ENCODE results near the gene BTBD9. TPM values are rescaled to one million over a fixed set of nuclear protein-coding genes. Genes with fewer than 3 reads are reported as not detected.

The BTBD9 gene
- 18.1 TPM for total RNA-seq
- long read RNA-seq, partial matches to known transcripts: 0 of 12 reads
- long read RNA-seq, other reads (novel, unspliced or antisense): 12 of 12 reads

DNA sequence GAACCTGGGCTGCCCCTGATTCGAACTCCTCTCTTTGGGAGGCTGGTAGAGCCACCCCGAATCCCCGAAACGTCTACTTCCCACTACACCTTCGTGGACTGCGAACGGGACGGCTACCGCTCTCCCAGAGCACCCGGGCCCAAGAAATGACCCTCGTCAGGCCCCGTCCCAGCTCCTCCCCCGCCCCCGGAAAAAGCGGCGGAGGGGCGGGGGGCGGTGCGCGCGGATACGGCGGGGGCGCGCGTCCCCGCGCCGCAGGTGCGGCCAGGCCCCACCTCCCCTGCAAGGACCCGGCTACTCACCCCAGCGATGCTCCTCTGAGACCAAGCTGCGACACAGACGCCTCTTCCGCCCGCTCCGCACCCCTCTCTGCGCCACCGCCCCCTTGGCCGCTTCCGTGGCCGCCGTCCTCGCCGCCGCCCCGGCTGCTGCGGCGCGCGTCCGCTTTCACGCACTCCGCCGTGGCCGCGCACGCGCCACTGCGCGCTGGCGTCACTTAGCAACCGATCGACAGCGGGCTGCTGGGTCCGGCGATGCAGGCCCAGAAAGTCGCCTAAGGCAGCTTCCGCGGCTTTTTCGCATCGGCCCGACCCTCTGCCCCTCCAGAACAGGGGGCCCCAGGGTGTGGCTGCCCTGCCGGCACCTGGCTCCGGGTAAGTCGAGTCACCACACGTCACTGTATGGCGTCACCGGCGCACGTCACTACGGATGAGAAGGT, at the start of gene BTBD9:
BTBD9 (minus strand) TSS at position 432 of the 718 bp plus-strand sequence.
- ATAC-seq: peak; percentile 94
- intact Hi-C loops (cut with micrococcal nuclease): no loop called here
- peak; percentile 92 for DNase-seq

DNA sequence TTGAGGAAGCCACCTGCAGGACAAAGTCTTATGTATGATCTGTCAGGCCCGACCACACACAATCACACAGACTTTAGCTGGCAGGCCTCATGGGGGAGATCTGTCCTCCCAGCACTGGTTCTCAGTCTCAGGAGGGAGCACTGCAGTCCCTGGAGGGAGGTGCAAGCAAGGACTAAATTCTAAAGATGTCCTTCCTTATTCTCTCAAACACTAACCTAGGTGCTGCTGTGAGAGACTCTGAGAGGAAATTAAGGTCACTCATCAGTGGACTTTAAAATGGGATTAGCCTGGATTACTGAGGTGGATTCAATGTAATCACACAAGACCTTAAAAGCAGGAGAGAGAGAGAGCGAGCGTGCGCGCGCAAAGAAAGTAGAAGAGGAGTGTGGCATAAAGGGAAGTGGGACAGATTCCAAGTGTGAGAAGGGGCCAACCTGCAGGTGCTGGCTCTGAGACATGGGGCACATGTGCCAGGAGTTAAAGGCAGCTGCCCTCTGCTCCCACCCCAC, 48.9 kb upstream of the BTBD9 start:
- ATAC-seq: peak; percentile 81
- DNase-seq: no peak
- intact Hi-C loops (cut with micrococcal nuclease): no loop called here

DNA sequence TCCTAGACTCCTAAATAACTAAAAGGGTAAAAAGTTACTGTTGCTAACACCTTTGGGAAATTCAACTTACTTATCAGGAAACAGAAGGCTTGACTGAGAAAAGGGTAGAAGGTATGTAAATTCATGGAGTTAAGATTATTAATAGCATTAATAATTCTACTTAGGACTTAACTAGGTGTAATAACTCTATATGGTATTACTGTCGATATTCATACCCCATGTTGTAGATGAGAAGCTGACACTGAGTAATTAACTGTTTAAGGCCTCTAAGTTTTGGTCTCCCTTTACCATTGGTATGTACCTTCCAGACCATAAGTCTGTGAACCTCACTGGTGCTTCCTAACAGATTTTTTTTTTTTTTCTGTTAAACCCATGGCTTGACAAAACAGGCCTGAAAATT, 47.8 kb upstream of the BTBD9 start:
- intact Hi-C loops (cut with micrococcal nuclease): no loop called here
- ATAC-seq (no peak), DNase-seq (no peak)

GRCh38 chr6:38687043-38687353, 47.3 kb upstream of the BTBD9 start:
- ATAC-seq (peak; percentile 66), DNase-seq (no peak)

DNA sequence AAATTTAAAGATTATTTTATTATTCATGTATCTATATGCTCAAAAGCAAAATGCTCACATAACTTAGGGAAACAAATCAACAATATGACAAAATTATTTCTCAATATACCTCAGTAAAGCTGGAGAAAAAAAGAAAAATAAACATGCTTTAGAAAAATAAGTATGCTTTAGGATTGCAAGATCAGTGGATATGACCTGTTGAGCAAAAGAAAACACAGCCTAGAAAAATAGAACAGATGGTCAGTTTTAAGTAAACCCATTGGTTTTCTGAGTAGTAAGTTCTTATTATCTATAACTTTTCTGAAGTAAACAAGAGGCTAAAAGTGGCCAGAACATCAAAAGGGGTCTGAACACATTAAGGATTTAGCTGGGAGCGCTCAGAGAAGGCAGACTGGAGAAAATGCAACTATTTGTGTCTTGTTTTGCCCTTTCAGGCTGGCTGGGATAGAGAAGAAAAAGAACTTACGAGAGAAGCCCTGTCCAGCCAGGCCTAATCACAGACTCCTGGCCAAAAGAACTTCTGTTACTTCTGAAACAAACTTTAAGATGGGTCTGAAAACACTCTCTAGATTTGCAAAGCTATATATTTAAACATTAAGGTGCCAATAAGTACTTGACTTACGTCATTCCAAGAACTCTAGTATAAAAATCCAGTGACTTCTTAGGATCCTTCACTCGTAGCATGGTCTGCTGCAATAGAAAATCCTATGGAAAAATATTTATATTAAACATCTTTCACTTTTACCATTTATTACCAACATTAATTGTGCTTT, 46.7 kb upstream of the BTBD9 start:
- DNase-seq: no peak
- intact Hi-C loops (cut with micrococcal nuclease): no loop called here
- peak; percentile 16 for ATAC-seq

More at GRCh38 chr6:38687043-38687353, 47.3 kb upstream of the BTBD9 start:
- intact Hi-C loops (cut with micrococcal nuclease): no loop called here

DNA sequence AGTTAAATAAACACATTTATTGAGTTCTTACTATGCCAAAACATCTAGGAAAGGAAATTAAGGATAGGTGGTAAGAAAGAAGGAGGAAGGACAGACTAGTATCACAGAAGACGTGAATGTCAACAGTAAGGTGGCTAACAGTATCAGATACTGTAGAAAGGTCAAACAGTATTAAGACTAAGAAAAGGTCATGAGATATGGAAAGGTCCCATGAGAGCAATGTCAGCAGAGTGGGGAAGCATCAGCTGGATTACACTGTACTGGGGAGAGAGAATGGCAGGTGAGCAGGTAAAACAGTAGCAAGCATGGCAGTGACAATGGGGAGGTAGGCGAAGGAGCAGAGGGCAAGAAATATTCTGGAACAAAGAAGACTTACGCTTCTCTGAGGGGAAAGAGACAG, 45.2 kb upstream of the BTBD9 start:
- ATAC-seq (no peak), DNase-seq (no peak)
- intact Hi-C loops (cut with micrococcal nuclease): no loop called here

DNA sequence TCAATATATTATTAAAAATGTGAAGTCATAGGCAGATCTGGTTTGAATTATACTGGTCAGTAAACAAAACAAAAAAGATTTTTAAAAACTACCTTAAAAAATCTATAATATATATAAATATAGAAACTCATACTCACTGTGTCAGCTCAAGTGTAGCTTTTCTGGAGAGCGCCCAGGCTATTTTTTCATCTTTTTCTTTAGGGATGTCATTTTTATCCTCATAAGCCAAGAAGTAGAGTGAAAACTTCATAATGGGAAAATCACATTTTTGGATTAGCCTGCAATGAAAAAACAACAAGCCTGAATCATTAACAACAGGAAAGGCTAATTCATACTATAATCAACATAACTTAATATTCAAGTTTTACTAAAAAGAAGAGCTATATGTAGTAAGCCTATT, 44.5 kb upstream of the BTBD9 start:
- intact Hi-C loops (cut with micrococcal nuclease): no loop called here
- DNase-seq (no peak), ATAC-seq (no peak)

GRCh38 chr6:38681850-38682249, 42.1 kb upstream of the BTBD9 start:
- intact Hi-C loops (cut with micrococcal nuclease): no loop called here

GRCh38 chr6:38679668-38680067, 39.9 kb upstream of the BTBD9 start:
- no peak for DNase-seq
- intact Hi-C loops (cut with micrococcal nuclease): no loop called here
- ATAC-seq: no peak

More at GRCh38 chr6:38681850-38682249, 42.1 kb upstream of the BTBD9 start:
- ATAC-seq (no peak), DNase-seq (no peak)

DNA sequence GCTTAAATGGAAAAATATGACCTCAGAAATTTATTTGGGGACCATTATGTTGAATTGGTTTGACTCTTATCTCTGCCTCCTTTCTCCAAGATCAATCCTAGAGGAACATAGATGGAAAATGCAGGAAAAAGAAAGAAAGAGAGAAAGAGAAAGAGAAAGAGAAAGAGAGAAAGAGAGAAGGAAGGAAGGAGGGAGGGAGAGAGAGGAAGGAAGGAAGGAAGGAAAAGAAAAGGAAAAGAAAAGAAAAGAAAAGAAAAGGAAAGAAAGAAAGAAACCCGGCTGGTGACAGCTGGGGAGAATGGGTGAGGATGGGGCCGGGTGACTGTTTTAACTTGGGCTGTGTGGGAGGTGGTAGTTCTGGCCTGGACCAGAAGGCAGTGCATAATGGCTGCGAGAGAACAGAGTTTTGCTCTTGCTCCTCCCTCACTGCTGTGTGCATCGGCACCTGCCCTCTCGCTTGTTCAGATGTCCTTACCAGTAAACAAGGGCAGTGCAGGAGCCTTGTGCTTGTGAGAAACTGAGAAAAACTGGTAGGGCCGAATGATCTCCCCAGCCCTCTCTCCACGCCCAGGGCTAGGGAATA, 38.5 kb upstream of the BTBD9 start:
- no peak for DNase-seq
- intact Hi-C loops (cut with micrococcal nuclease): no loop called here
- no peak for ATAC-seq

- no peak for DNase-seq
- intact Hi-C loops (cut with micrococcal nuclease): no loop called here
- ATAC-seq: no peak
Observed at GRCh38 chr6:38676974-38677544, 37.3 kb upstream of the BTBD9 start.

DNA sequence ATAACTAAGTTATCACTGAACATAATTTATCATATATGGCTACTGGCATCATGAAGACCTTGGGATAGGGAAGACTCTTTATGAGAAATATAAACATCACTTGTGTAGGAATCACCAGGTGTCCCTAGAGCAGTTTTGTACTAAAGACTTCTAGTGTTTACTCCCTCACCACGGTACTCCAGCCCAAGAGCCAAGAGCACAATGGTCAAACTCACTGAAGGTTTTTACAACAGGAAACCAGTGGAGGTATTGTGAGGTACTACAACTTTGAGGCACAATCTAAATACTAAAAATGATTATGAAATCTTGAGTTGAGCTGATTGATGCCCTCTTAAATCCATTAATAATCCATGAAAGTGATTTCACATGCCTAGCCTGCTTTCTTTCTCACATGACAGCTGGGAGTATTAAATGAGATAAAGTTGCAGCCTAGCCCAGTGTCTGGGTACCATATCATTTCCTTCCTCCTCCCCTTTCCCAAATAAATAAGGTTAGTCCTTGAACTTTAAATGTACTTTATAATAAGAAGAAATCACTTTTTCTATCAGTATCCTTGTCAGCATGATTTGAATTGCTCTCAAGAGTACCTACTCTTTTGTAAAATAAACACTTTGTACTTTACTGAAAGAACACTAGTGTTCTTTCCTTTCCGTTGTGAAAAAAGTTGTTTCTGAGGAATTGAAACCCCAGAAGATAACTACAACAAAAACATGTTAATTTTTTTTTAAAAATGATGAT, 36.7 kb upstream of the BTBD9 start:
- intact Hi-C loops (cut with micrococcal nuclease): no loop called here
- ATAC-seq: no peak
- DNase-seq: no peak

DNA sequence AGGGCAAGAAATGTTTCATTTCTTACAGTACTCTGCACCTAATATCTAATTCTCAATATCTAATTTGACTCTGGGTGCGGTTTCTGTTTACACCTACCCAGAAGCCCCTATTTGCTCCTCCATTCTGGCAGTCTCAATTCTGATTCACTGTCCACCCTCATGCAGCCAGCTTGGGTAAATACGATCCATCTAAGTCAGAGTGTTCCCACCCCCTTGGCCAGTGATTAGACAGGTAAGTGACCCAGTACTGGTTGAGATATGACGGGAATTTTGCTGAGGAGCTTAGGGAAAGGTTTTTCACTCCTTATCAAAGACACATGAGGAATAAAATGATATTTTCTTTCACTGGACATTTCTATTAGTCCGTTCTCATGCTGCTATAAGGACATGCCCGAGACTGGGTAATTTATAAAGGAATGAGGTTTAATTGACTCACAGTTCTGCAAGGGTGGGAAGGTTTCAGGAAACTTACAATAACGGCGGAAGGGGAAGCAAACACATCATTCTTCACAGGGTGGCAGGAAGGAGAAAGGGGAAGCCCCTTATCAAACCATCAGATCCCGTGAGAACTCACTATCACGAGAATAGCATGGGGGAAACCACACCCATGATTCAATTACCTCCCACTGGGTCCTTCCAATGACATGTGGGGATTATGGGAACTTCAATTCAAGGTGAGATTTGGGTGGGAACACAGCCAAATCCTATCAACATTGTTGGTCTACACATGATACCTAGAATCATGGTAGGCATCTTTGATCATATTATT, 33.9 kb upstream of the BTBD9 start:
- intact Hi-C loops (cut with micrococcal nuclease): no loop called here
- no peak for ATAC-seq
- DNase-seq: no peak

DNA sequence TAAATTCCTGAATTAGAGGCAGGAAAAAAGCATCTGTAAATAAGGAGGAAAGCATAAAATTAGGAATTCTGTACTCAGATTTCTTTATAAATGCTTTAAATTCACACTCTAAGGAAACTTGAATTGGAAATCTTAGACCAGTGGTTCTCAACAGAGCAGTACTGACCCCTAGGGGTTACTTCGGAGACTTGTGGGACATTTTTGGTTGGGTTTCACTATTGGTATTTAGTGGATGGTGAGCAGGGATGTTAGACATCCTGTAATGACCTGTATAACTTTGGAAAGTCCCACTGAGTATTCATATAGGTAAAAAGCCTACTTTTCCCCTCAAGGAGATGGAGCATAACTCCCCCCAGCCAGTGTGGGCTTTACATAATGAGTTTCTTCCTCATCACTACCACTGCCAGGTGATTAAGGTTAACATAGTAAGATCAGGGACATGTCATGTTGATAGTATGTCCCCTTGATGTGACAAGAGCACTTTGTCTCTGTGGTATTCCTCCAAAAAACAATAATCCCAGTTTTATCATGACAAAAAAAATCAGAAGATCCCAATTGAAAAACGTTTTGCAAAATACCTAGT, 32.2 kb upstream of the BTBD9 start:
- no peak for DNase-seq
- peak; percentile 61 for ATAC-seq
- intact Hi-C loops (cut with micrococcal nuclease): no loop called here

DNA sequence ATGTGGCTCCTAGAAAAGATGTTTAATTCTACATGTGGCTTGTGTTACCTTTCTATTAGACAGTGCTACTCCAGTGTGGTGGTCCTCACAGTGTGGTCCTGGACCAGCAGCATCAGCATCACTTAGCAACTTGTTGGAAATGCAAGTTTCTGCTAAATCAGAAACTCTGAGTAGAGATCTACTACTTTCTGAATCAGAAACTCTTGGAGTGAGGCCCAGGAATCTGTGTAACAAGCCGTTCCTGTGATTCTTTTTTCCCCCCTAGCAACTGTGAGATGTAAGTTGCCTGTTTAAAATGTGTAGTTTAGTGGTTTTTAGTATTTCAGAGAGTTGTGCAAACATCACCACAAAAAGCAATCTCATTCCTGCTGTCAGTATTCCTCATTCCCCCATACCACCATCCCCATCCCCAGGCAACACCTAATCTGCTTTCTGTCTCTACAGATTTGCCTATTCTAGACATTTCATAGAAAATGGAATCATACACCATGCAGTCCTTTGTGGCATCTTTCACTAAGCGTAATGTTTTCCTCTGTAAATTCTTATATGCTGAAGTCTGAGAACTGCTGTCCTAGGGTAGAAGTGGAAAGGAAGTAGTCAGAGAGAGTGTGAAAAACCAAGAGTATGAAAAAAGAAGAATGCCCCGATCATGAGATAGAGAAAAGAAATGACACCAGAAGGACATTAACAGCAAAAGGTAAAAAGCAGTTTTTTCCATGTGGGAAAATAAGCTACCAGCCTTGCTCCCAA, 18.9 kb upstream of the BTBD9 start:
- ATAC-seq (no peak), DNase-seq (no peak)
- intact Hi-C loops (cut with micrococcal nuclease): no loop called here

GRCh38 chr6:38656896-38657295, 17.2 kb upstream of the BTBD9 start:
- no peak for ATAC-seq
- intact Hi-C loops (cut with micrococcal nuclease): no loop called here
- no peak for DNase-seq

DNA sequence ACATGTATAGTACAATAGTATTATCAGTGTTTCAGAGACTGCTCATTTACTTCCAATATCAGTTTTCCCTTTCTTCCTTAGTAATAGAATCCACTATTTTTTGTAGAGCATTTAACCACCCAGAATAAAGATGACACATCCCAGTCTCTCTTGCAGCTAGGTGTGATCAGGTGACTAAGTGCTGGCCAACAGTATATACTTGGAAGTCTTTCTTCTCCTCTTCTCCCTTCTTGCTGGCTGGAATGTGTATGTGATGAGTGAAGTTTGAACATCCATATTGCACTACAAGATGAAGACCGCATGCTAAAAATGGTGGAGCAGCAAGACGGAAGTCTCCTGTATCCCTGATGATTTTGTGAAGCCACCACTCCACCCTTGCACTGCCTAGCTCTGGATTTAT, 14.5 kb upstream of the BTBD9 start:
- intact Hi-C loops (cut with micrococcal nuclease): no loop called here
- ATAC-seq (no peak), DNase-seq (no peak)
